K562 (cell line): ENCODE measurements around the gene LATS1. TPM values are rescaled to one million over a fixed set of nuclear protein-coding genes. Genes with fewer than 3 reads are reported as not detected.

Experiments
- ATAC-seq: fragments of 200-7000 bp; cut with Tn5 transposase; 3 replicates; pipeline ENCODE4 v1.9.1; 2020; ENCODE audit warnings: moderate library complexity
- BruUV-seq: library from RNA; stranded (reverse); fragments of 400-500 nt; replicated peaks from 2 replicates; lab custom pipeline; 2021; lab: Mats Ljungman, UMichigan
- CTCF ChIA-PET: fragments of 300-600 bp; formaldehyde crosslinking; extraction: SDS; loops from one replicate; lab custom pipeline; 2021; ENCODE audit warnings: low intra/inter-chr PET ratio; lab: Yijun Ruan, JAX
- POLR2A ChIA-PET: fragments of 300-600, 350-650 bp; sonication (Branson Sonifier 250); formaldehyde crosslinking; extraction: SDS; loops from one replicate; lab custom pipeline; 2021; ENCODE audit warnings: antibody characterized with exemption, inconsistent platforms; lab: Yijun Ruan, JAX
- DNase-seq, 4 experiments: peaks; one replicate each; pipeline versions ENCODE4 v3.0.0 to v3.0.0-alpha.2; 2011 to 2018; ENCODE audit warnings: low spot score in 3 of 4, mixed read lengths in 3 of 4; ENCODE audit errors: extremely low read depth in 1 of 4
- FAIRE-seq: peaks from 2 replicates; lab custom pipeline; 2011; peaks lifted over from hg19 to GRCh38; lab: Jason Lieb, UNC
- H2AFZ ChIP-seq: 2 replicates; pipeline ENCODE4 v1.6.0; 2011; ENCODE audit warnings: low read depth, low read length, control low read depth, inconsistent platforms
- H3K27ac ChIP-seq: fragments of 200-600 bp; 3 replicates; pipeline ENCODE4 v1.8.0; 2011; ENCODE audit warnings: low read depth, mild to moderate bottlenecking, control low read depth, inconsistent platforms, low read length, moderate library complexity, mixed read lengths; ENCODE audit errors: extremely low read depth
- H3K27me3 ChIP-seq, 2 experiments: fragments of 300-600 bp in 1 of 2; 2 replicates in 1 of 2; 3 replicates in 1 of 2; pipeline versions ENCODE4 v1.6.0 to v1.8.0; 2011; ENCODE audit warnings: inconsistent platforms in 2 of 2, low read length in 2 of 2, mild to moderate bottlenecking in 1 of 2, mixed read lengths in 1 of 2, moderate library complexity in 1 of 2; ENCODE audit not compliant: control insufficient read depth in 2 of 2, insufficient read depth in 2 of 2
- H3K36me3 ChIP-seq: fragments of 300-600 bp; 3 replicates; pipeline ENCODE4 v1.8.0; 2011; ENCODE audit warnings: mild to moderate bottlenecking, low read length, inconsistent platforms; ENCODE audit not compliant: control insufficient read depth, insufficient read depth
- H3K4me1 ChIP-seq, 2 experiments: fragments of 200-600 bp in 1 of 2; replicated peaks in 1 of 2; 2 replicates in 1 of 2; 3 replicates in 1 of 2; pipeline versions ENCODE4 v1.5.1 to v1.8.0; 2011; ENCODE audit warnings: inconsistent platforms in 2 of 2, low read length in 2 of 2, mild to moderate bottlenecking in 1 of 2, mixed read lengths in 1 of 2, moderate library complexity in 1 of 2; ENCODE audit not compliant: control insufficient read depth in 2 of 2, insufficient read depth in 2 of 2
- H3K4me2 ChIP-seq: 2 replicates; pipeline ENCODE4 v1.6.1; 2011; ENCODE audit warnings: low read length, control low read depth, inconsistent platforms, mixed read lengths; ENCODE audit not compliant: insufficient read depth
- H3K4me3 ChIP-seq: fragments of 200-600 bp; sonication (generic), shearing (Covaris generic); 2 replicates; pipeline ENCODE4 v1.5.1; 2016; ENCODE audit warnings: control low read depth, inconsistent platforms
- H3K79me2 ChIP-seq: fragments of 200-600 bp; 3 replicates; pipeline ENCODE4 v1.8.0; 2011; ENCODE audit warnings: low read length, inconsistent platforms; ENCODE audit not compliant: control insufficient read depth, insufficient read depth
- H3K9ac ChIP-seq, 2 experiments: 2 replicates each; pipeline versions ENCODE4 v1.6.0 to v1.6.1; 2011; ENCODE audit warnings: low read depth in 2 of 2, low read length in 2 of 2, control low read depth in 1 of 2, inconsistent platforms in 1 of 2, mild to moderate bottlenecking in 1 of 2, mixed read lengths in 1 of 2; ENCODE audit not compliant: insufficient read depth in 1 of 2
- H3K9me1 ChIP-seq: one replicate; pipeline ENCODE4 v1.6.0; 2011; ENCODE audit warnings: inconsistent platforms, mild to moderate bottlenecking, low read length, moderate library complexity; ENCODE audit not compliant: control insufficient read depth, insufficient read depth
- H3K9me3 ChIP-seq: replicated peaks from 2 replicates; pipeline ENCODE4 v1.5.1; 2011; ENCODE audit warnings: low read depth, low read length, inconsistent platforms; ENCODE audit not compliant: control insufficient read depth, insufficient read depth
- H4K20me1 ChIP-seq: replicated peaks from 2 replicates; pipeline ENCODE4 v1.6.1; 2011; ENCODE audit warnings: low read length, inconsistent platforms, mixed read lengths; ENCODE audit not compliant: control insufficient read depth, insufficient read depth
- ELF1 ChIP-seq: fragments of 200-800 bp; sonication (Bioruptor generic); IDR thresholded peaks from 2 replicates; pipeline ENCODE4 v1.6.1; 2016; ENCODE audit warnings: missing genetic modification characterization, missing compliant biosample characterization
- GABPA ChIP-seq: fragments of 200-800 bp; sonication (Bioruptor generic); conservative IDR thresholded peaks from 2 replicates; pipeline ENCODE4 v1.6.1; 2016; ENCODE audit warnings: low read depth, missing genetic modification characterization, missing compliant biosample characterization
- MCM3 ChIP-seq: fragments of 450-650 bp; IDR thresholded peaks from 2 replicates; pipeline ENCODE4 v1.6.1; 2016
- PML ChIP-seq: IDR thresholded peaks from 2 replicates; pipeline ENCODE4 v1.6.1; 2012; ENCODE audit warnings: low read length, inconsistent platforms
- U2AF2 ChIP-seq: fragments of 200-400 bp; formaldehyde crosslinking; optimal IDR thresholded peaks from 2 replicates; pipeline ENCODE3; 2017; ENCODE audit warnings: low read depth, mild to moderate bottlenecking, low read length
- XRCC4 ChIP-seq: IDR thresholded peaks from one replicate; pipeline ENCODE4 v1.6.1; 2011; ENCODE audit not compliant: insufficient read depth, insufficient read length; ENCODE audit errors: extremely low read depth
- ZFP30 ChIP-seq: fragments of 250-450 bp; sonication (Bioruptor Pico); IDR thresholded peaks from 2 replicates; pipeline ENCODE4 v1.8.0; 2022; ENCODE audit warnings: moderate library complexity, mild to moderate bottlenecking, inconsistent platforms, borderline replicate concordance
- ZNF23 ChIP-seq: fragments of 250-450 bp; sonication (Bioruptor Pico); IDR thresholded peaks from 2 replicates; pipeline ENCODE4 v1.4.0; 2020; ENCODE audit warnings: mild to moderate bottlenecking
- WGBS: fragments of 100-300 bp; shearing (Covaris generic); methylation state at CpG from one replicate; pipeline ENCODE4 v1.1.6; 2016; ENCODE audit warnings: low coverage, mixed read lengths; ENCODE audit not compliant: insufficient coverage; ENCODE audit errors: missing lambda C conversion rate; 5-methylcytosine and 5-hydroxymethylcytosine counted together
- in situ Hi-C: fragments of 300-500 bp; cut with MboI; formaldehyde crosslinking; loops from 4 replicates; pipeline ENCODE4 v1.15.0; 2018; ENCODE audit warnings: inconsistent platforms, mixed read lengths
- intact Hi-C: fragments of 100-400 bp; cut with micrococcal nuclease; formaldehyde crosslinking; loops from 2 replicates; pipeline ENCODE4 v1.14.2; 2022
- polyA plus RNA-seq, 8 experiments: library from polyadenylated mRNA; depleted of rRNA in 4 of 8; stranded (reverse) in 5 of 8; unstranded in 3 of 8; fragments of >200 nt; fragmentation: Nextera tagmentation in 2 of 8; fragmentation: Illumina TruSeq in 1 of 8; extraction: Ambion mirVana in 2 of 8; extraction: Trizol in 1 of 8; gene quantifications; 2 replicates each; pipeline versions ENCODE4 v1.2.1 to v1.2.3, GENCODE V29; 2011 to 2014; ENCODE audit warnings: inconsistent platforms in 1 of 8, missing spikeins in 1 of 8
- total RNA-seq, 7 experiments: library from RNA; depleted of rRNA in 6 of 7; stranded (reverse); fragments of >200 nt in 6 of 7; fragmentation: Illumina TruSeq in 2 of 7; extraction: Trizol in 2 of 7; gene quantifications; 2 replicates each; pipeline versions ENCODE4 v1.2.1 to v1.2.3, GENCODE V29; 2011 to 2021; ENCODE audit warnings: low replicate concordance in 1 of 7
- TF ChIP-seq, protein P1 (sequence below): fragments of 450-650 bp; IDR thresholded peaks from 2 replicates; pipeline ENCODE4 v1.6.1; 2016; ENCODE audit warnings: mild to moderate bottlenecking, moderate library complexity

The LATS1 gene
- total and polyA plus RNA-seq, 9 of the 15 experiments (the other 6 are each of a cell fraction or from before 2014, with no cell fraction given), result 5.0 to 36.3 (median 18.4) TPM

DNA sequence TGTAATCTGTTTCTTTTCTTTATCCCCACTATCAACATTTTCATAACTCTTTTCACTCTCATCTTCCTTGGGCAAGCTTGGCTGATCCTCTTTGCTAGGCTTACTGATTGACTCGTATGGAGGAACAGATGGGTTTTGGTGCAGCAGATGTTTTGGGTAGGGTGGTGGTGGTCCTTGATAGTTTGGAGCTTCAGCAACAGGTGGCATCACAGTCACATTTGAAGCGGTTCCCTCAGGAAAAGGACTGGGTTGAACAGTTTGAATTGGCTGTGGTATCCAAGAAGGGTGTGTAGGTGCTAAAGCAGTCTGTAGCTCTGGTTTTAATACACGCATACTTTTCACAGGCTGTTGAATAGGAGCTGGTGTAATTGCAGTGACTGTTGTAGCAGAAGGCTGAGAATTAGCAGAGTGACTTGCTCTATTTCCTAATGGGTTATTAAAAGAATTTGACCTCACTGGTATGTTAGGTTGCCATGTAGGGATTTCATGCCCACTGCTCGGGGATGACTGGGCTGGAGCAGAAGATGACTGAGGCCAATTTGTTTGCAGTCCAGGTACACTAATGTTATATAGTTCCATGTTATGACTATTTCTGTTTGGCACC, 34.5 kb downstream of the LATS1 start:
- no peak overlapping the region for H3K4me3 ChIP-seq
- 0 out of 2 replicates have a peak, but pooled peaks cover 4% of the 10 kb centered on the region for H4K20me1 ChIP-seq
- no peak for ATAC-seq
- H3K9me3 ChIP-seq, result no peaks in the 10 kb centered on the region
- CTCF ChIA-PET, result interaction anchor here (0.5 kb wide), 1 partner anchor 243 kb away, joined by 3 read pairs; no protein-coding TSS in a partner anchor
- H3K9me1 ChIP-seq, result no peaks in the 10 kb centered on the region
- H2AFZ ChIP-seq, result no peak overlapping the region
- H3K27me3 ChIP-seq, result no peaks in the 10 kb centered on the region
- no peak for DNase-seq
- intact Hi-C loops, result no loop called here
- H3K27ac ChIP-seq, result no peak overlapping the region
- FAIRE-seq, result no peak
- H3K79me2 ChIP-seq, result peaks cover 41% of the 10 kb centered on the region
- H3K4me1 ChIP-seq, result no peaks in the 10 kb centered on the region
- in situ Hi-C loops, result no loop called here
- peaks cover 66% of the 10 kb centered on the region for H3K36me3 ChIP-seq
- no peak overlapping the region for H3K9ac ChIP-seq
- 93% methylated on average over 4 of the region's 4 CpGs for WGBS
- BruUV-seq, result TSS peak; percentile 12
- POLR2A ChIA-PET, result no interaction called here
- no peak overlapping the region for H3K4me2 ChIP-seq
- TF ChIP-seq GABPA (tag), result no peak
- no peak for TF ChIP-seq U2AF2
- TF ChIP-seq MCM3, result no peak
- TF ChIP-seq ELF1, result no peak
- TF ChIP-seq XRCC4, result no peak
- no peak for TF ChIP-seq ZNF23 (CRISPR knock-in tag)
- TF ChIP-seq ZFP30 (CRISPR knock-in tag), result no peak
- TF ChIP-seq PML, result no peak
- TF ChIP-seq, protein P1, sequence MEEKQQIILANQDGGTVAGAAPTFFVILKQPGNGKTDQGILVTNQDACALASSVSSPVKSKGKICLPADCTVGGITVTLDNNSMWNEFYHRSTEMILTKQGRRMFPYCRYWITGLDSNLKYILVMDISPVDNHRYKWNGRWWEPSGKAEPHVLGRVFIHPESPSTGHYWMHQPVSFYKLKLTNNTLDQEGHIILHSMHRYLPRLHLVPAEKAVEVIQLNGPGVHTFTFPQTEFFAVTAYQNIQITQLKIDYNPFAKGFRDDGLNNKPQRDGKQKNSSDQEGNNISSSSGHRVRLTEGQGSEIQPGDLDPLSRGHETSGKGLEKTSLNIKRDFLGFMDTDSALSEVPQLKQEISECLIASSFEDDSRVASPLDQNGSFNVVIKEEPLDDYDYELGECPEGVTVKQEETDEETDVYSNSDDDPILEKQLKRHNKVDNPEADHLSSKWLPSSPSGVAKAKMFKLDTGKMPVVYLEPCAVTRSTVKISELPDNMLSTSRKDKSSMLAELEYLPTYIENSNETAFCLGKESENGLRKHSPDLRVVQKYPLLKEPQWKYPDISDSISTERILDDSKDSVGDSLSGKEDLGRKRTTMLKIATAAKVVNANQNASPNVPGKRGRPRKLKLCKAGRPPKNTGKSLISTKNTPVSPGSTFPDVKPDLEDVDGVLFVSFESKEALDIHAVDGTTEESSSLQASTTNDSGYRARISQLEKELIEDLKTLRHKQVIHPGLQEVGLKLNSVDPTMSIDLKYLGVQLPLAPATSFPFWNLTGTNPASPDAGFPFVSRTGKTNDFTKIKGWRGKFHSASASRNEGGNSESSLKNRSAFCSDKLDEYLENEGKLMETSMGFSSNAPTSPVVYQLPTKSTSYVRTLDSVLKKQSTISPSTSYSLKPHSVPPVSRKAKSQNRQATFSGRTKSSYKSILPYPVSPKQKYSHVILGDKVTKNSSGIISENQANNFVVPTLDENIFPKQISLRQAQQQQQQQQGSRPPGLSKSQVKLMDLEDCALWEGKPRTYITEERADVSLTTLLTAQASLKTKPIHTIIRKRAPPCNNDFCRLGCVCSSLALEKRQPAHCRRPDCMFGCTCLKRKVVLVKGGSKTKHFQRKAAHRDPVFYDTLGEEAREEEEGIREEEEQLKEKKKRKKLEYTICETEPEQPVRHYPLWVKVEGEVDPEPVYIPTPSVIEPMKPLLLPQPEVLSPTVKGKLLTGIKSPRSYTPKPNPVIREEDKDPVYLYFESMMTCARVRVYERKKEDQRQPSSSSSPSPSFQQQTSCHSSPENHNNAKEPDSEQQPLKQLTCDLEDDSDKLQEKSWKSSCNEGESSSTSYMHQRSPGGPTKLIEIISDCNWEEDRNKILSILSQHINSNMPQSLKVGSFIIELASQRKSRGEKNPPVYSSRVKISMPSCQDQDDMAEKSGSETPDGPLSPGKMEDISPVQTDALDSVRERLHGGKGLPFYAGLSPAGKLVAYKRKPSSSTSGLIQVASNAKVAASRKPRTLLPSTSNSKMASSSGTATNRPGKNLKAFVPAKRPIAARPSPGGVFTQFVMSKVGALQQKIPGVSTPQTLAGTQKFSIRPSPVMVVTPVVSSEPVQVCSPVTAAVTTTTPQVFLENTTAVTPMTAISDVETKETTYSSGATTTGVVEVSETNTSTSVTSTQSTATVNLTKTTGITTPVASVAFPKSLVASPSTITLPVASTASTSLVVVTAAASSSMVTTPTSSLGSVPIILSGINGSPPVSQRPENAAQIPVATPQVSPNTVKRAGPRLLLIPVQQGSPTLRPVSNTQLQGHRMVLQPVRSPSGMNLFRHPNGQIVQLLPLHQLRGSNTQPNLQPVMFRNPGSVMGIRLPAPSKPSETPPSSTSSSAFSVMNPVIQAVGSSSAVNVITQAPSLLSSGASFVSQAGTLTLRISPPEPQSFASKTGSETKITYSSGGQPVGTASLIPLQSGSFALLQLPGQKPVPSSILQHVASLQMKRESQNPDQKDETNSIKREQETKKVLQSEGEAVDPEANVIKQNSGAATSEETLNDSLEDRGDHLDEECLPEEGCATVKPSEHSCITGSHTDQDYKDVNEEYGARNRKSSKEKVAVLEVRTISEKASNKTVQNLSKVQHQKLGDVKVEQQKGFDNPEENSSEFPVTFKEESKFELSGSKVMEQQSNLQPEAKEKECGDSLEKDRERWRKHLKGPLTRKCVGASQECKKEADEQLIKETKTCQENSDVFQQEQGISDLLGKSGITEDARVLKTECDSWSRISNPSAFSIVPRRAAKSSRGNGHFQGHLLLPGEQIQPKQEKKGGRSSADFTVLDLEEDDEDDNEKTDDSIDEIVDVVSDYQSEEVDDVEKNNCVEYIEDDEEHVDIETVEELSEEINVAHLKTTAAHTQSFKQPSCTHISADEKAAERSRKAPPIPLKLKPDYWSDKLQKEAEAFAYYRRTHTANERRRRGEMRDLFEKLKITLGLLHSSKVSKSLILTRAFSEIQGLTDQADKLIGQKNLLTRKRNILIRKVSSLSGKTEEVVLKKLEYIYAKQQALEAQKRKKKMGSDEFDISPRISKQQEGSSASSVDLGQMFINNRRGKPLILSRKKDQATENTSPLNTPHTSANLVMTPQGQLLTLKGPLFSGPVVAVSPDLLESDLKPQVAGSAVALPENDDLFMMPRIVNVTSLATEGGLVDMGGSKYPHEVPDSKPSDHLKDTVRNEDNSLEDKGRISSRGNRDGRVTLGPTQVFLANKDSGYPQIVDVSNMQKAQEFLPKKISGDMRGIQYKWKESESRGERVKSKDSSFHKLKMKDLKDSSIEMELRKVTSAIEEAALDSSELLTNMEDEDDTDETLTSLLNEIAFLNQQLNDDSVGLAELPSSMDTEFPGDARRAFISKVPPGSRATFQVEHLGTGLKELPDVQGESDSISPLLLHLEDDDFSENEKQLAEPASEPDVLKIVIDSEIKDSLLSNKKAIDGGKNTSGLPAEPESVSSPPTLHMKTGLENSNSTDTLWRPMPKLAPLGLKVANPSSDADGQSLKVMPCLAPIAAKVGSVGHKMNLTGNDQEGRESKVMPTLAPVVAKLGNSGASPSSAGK, result no peak
